Measurements from ENCODE around the gene FLOT2. TPM values are rescaled to one million over a fixed set of nuclear protein-coding genes. Genes with fewer than 3 reads are reported as not detected.

Gene FLOT2
- total and polyA plus RNA-seq, 2 of the 8 experiments (the other 6 are each of a cell fraction or from before 2014, with no cell fraction given) = 116 to 189 TPM

- Histone ChIP-seq H2BK20ac (ENCODE audit: low read length) (peak overlapping the region; percentile 86; the same call in 1 of the 2 replicates), H2BK12ac (ENCODE audit: low read depth, low read length) (0 out of 2 replicates have a peak overlapping the region, but pooled peaks have one; percentile 39), H3K27ac (ENCODE audit: low read depth, low read length) (no peak overlapping the region), H2AFZ (ENCODE audit: low read length) (no peak overlapping the region), H2BK120ac (replicated peaks; ENCODE audit: low read depth, low read length) (no peak overlapping the region), H3K27me3 (replicated peaks in 1 of 4; ENCODE audit: control insufficient read depth in 3 of 4, extremely low read depth in 1 of 4, insufficient read depth in 3 of 4, low read length in 3 of 4) (peaks cover 0 to 4% (median 0%) of the 10 kb centered on the region in 4 experiments; a peak in 2 of 7 replicates), H3K56ac (replicated peaks; ENCODE audit: insufficient read length, low read depth, low read length) (no peak overlapping the region), H4K8ac (ENCODE audit: extremely low read depth, insufficient read depth, low read length) (no peak overlapping the region), H3K4me3 (ENCODE audit: extremely low read depth in 1 of 4, insufficient read depth in 2 of 4, low read depth in 3 of 4, low read length in 4 of 4) (no peak overlapping the region), H2BK5ac (ENCODE audit: low read depth, low read length) (no peak overlapping the region), H3K23ac (ENCODE audit: insufficient read length) (no peak overlapping the region), H3K23me2 (ENCODE audit: low read depth, low read length) (no peaks in the 10 kb centered on the region), H3K4me2 (ENCODE audit: insufficient read depth in 1 of 2, low read depth in 2 of 2, low read length in 2 of 2) (no peak overlapping the region), H2BK15ac (ENCODE audit: low read length) (peak overlapping the region; percentile 53; the same call in 1 of the 2 replicates), H3K79me1 (ENCODE audit: low read depth, low read length) (no peaks in the 10 kb centered on the region), H4K20me1 (replicated peaks in 1 of 2; ENCODE audit: control insufficient read depth in 1 of 2, insufficient read depth in 2 of 2, low read length in 2 of 2) (peaks cover 0 to 1% of the 10 kb centered on the region in 2 experiments), H3K9ac (replicated peaks in 1 of 4; ENCODE audit: extremely low read depth in 1 of 4, low read depth in 3 of 4, low read length in 3 of 4) (no peak overlapping the region; a peak in 1 of 7 replicates), H3K18ac (ENCODE audit: extremely low read depth, low read length) (no peak overlapping the region), H3K9me3 (ENCODE audit: insufficient read depth in 2 of 2, low read depth in 1 of 2, low read length in 1 of 2) (no peaks in the 10 kb centered on the region), H3K4ac (replicated peaks; ENCODE audit: insufficient read length, low read depth, low read length) (no peak overlapping the region), H3K36me3 (ENCODE audit: control insufficient read depth in 2 of 4, insufficient read depth in 4 of 4, low read length in 3 of 4) (no peaks in the 10 kb centered on the region), H3K4me1 (replicated peaks in 1 of 4; ENCODE audit: control insufficient read depth in 3 of 4, insufficient read depth in 4 of 4, low read length in 3 of 4) (no peaks in the 10 kb centered on the region), H3K79me2 (ENCODE audit: control insufficient read depth in 1 of 2, insufficient read depth in 2 of 2, low read length in 2 of 2) (no peaks in the 10 kb centered on the region), H3K14ac (ENCODE audit: insufficient read length) (no peak overlapping the region), H2AK5ac (ENCODE audit: low read depth, low read length) (no peak overlapping the region), H4K5ac (ENCODE audit: insufficient read length, low read depth, low read length) (no peak overlapping the region), H4K91ac (replicated peaks; ENCODE audit: insufficient read length, low read length) (no peak overlapping the region)
- TF ChIP-seq E2F6 (IDR thresholded peaks at IDR 0.05) (no peak), MAX (IDR thresholded peaks at IDR 0.05) (no peak), TAF7 (optimal IDR thresholded peaks at IDR 0.05; ENCODE audit: borderline replicate concordance, low read depth, low read length) (no peak), TBP (IDR thresholded peaks at IDR 0.05; ENCODE audit: low read depth, low read length) (no peak)
- POLR2A ChIA-PET (ENCODE audit: partially characterized antibody) = interaction anchor here (0.7 to 1.9 kb wide), 8 partner anchors 8 to 145 kb away, joined by 3 to 10 read pairs (median 3); partner anchors contain the start of gene TLCD1
- 95% methylated on average over 6 of the region's 6 CpGs; no CpG with 5 or more reads in 1 of the 2 experiments for WGBS, 2 experiments (ENCODE audit: extremely low coverage in 1 of 2, insufficient coverage in 1 of 2, insufficient read length in 1 of 2, insufficient replicate concordance in 2 of 2, low coverage in 1 of 2, low lambda C conversion rate in 2 of 2, missing lambda C conversion rate in 1 of 2)
- DNase-seq (ENCODE audit: low read depth in 1 of 2, low spot score in 2 of 2) (no peak), FAIRE-seq (no peak)
- CTCF ChIA-PET (ENCODE audit: partially characterized antibody) = interaction anchor here (0.6 to 2.0 kb wide), 14 partner anchors 7 to 196 kb away, joined by 3 to 8 read pairs (median 4); partner anchors contain the start of gene NEK8
Observed at GRCh38 chr17:28871056-28871579, 26.4 kb downstream of the FLOT2 start.

All from H1 (cell line).